ENCODE data around the gene TPPP3. TPM values are rescaled to one million over a fixed set of nuclear protein-coding genes. Genes with fewer than 3 reads are reported as not detected.

The TPPP3 gene
- polyA plus RNA-seq, 3 donors, result 63.1 to 123 (median 78.6) TPM

DNA sequence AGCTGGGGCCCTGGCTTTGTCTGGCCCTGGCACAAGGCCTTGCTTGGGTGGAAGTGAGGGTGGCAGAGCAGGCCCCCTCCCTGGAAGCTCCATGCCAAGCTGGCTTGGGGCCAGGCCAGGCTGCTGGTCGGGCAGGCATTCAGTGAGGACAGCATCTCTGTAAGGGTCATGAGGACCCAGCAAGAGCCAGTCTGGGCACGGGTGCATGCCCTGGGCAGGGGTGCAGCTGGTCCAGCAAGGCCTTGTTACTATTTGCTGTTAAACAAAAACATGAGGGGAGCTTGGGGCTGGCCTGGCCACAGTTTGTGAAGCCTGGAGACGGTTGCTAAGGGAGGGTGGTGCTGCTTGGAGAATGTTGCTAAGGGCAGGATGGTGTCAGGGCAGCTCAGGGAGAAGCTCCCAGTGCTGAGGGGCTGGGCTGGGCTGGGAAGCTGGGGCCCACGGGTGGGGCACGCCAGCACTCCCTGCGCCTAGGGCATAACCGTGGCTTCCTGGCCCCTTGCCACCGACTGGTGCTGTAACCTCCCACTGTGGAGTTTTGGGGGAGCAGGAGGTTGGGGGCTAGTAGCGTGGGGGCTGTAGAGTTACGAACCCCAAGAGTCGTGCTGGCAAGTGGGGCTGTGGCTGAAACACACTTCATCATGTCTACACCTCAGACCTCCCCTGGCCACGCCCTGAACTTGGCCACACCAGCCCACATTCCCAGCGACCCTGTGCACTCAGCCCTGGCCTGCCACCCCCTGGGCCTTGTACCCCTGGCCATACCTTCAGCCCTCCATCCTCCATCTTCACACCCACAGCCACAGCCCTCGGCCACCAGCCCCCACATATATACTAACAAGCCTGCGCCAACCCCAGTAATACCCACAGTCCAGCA lies 1.6 kb downstream of the TPPP3 start:
- DNase-seq, result peak in 2 of 3 donors; percentile 14 to 16
- peaks cover 19 to 49% (median 30%) of the 10 kb centered on the region in 3 donors for H3K27me3 Mint-ChIP-seq (ENCODE audit: low read depth in 3 of 3)
- TF ChIP-seq, protein P1, sequence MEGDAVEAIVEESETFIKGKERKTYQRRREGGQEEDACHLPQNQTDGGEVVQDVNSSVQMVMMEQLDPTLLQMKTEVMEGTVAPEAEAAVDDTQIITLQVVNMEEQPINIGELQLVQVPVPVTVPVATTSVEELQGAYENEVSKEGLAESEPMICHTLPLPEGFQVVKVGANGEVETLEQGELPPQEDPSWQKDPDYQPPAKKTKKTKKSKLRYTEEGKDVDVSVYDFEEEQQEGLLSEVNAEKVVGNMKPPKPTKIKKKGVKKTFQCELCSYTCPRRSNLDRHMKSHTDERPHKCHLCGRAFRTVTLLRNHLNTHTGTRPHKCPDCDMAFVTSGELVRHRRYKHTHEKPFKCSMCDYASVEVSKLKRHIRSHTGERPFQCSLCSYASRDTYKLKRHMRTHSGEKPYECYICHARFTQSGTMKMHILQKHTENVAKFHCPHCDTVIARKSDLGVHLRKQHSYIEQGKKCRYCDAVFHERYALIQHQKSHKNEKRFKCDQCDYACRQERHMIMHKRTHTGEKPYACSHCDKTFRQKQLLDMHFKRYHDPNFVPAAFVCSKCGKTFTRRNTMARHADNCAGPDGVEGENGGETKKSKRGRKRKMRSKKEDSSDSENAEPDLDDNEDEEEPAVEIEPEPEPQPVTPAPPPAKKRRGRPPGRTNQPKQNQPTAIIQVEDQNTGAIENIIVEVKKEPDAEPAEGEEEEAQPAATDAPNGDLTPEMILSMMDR (IDR thresholded peaks at IDR 0.05), result no peak
- WGBS (ENCODE audit: insufficient coverage), result 49% methylated on average over 11 of the region's 15 CpGs
- H3K4me1 Mint-ChIP-seq, result peaks cover 67% of the 10 kb centered on the region
- Histone ChIP-seq H3K9me3 (replicated peaks in 1 of 2; ENCODE audit: control insufficient read depth in 1 of 2, insufficient read depth in 1 of 2, low read length in 2 of 2) (no peaks in the 10 kb centered on the region), H4K20me1 (ENCODE audit: insufficient read depth, low read length) (peaks cover 55% of the 10 kb centered on the region), H3K79me2 (ENCODE audit: insufficient read depth, low read length) (no peaks in the 10 kb centered on the region), H3K4me2 (replicated peaks; ENCODE audit: extremely low read depth, low read length, poor library complexity, severe bottlenecking) (peak overlapping the region; percentile 87), H3K9ac (ENCODE audit: insufficient read depth, low read length, poor library complexity, severe bottlenecking) (no peak overlapping the region), H3K4me1 (ENCODE audit: control insufficient read depth in 1 of 2, insufficient read depth in 2 of 2, low read length in 2 of 2) (peaks cover 75 to 76% of the 10 kb centered on the region in 2 donors), H2AFZ (ENCODE audit: insufficient read depth, low read depth, low read length, poor library complexity, severe bottlenecking) (no peak overlapping the region), H3K27ac (ENCODE audit: low read depth in 1 of 2, low read length in 2 of 2) (peak overlapping the region; percentile 63 to 65), H3K36me3 (replicated peaks in 1 of 2; ENCODE audit: control insufficient read depth in 1 of 2, insufficient read depth in 2 of 2, low read length in 2 of 2) (no peaks in the 10 kb centered on the region), H3K27me3 (ENCODE audit: control insufficient read depth in 2 of 2, insufficient read depth in 2 of 2, low read length in 2 of 2) (peaks cover 0 to 19% of the 10 kb centered on the region in 2 donors), H3K4me3 (replicated peaks in 1 of 3; ENCODE audit: low read depth in 2 of 3, low read length in 3 of 3) (peak overlapping the region in 2 of 3 experiments; percentile 77 to 78)
- peaks cover 16 to 26% of the 10 kb centered on the region in 2 donors for H3K36me3 Mint-ChIP-seq
- H3K4me3 Mint-ChIP-seq, result peak overlapping the region; percentile 39 to 92
- H3K27ac Mint-ChIP-seq, result peak overlapping the region in 6 of 7 donors; percentile 19 to 95 (median 88)
- intact Hi-C loops (cut with micrococcal nuclease), result no loop called here
- H3K9me3 Mint-ChIP-seq, result peaks cover 0 to 8% (median 0%) of the 10 kb centered on the region in 7 donors

DNA sequence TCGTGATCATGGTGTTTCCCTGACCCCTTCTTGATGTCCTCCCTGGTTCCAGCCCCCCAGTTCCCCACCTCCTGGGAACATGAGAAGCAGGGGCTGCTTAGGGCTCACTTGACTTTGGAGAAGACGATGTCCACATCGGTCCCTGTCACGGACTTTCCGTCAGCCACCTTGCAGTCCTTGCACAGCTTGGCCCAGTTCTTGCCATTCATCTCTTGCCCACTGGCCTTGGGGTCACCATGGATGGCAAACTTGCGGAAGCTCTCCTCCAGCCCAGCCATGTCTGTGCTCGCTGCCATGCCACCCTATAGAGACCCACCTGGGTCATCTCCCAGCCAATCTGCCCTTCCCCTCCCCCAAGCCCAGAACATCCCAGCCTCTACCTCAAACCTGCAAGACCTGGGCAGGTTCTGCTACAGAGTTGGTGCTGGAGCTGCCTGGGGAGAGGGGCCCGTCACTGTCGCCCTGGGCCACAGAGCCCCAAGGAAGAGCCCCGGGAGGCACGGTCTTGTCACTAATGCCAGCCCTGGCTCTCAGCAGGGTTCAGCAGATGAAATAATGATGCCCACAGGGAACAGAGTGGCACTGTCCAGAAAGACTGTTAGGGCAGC lies 2.4 kb downstream of the TPPP3 start:
- TF ChIP-seq, protein P1 (IDR thresholded peaks at IDR 0.05), result no peak
- Histone ChIP-seq H3K27ac (ENCODE audit: low read depth in 1 of 2, low read length in 2 of 2) (peak overlapping the region; percentile 63 to 65), H3K4me1 (ENCODE audit: control insufficient read depth in 1 of 2, insufficient read depth in 2 of 2, low read length in 2 of 2) (peaks cover 67 to 69% of the 10 kb centered on the region in 2 donors), H3K9me3 (replicated peaks in 1 of 2; ENCODE audit: control insufficient read depth in 1 of 2, insufficient read depth in 1 of 2, low read length in 2 of 2) (no peaks in the 10 kb centered on the region), H2AFZ (ENCODE audit: insufficient read depth, low read depth, low read length, poor library complexity, severe bottlenecking) (no peak overlapping the region), H3K36me3 (replicated peaks in 1 of 2; ENCODE audit: control insufficient read depth in 1 of 2, insufficient read depth in 2 of 2, low read length in 2 of 2) (no peaks in the 10 kb centered on the region), H3K79me2 (ENCODE audit: insufficient read depth, low read length) (no peaks in the 10 kb centered on the region), H3K27me3 (ENCODE audit: control insufficient read depth in 2 of 2, insufficient read depth in 2 of 2, low read length in 2 of 2) (peaks cover 0 to 19% of the 10 kb centered on the region in 2 donors), H4K20me1 (ENCODE audit: insufficient read depth, low read length) (peaks cover 54% of the 10 kb centered on the region), H3K9ac (ENCODE audit: insufficient read depth, low read length, poor library complexity, severe bottlenecking) (no peak overlapping the region), H3K4me2 (replicated peaks; ENCODE audit: extremely low read depth, low read length, poor library complexity, severe bottlenecking) (peak overlapping the region; percentile 87), H3K4me3 (replicated peaks in 1 of 3; ENCODE audit: low read depth in 2 of 3, low read length in 3 of 3) (peak overlapping the region in 2 of 3 experiments; percentile 12 to 78)
- Mint-ChIP-seq H3K36me3 (peaks cover 16 to 26% of the 10 kb centered on the region in 2 donors), H3K27me3 (ENCODE audit: low read depth in 3 of 3) (peaks cover 19 to 48% (median 33%) of the 10 kb centered on the region in 3 donors), H3K4me1 (peaks cover 66% of the 10 kb centered on the region), H3K9me3 (peaks cover 0 to 8% (median 0%) of the 10 kb centered on the region in 7 donors), H3K4me3 (peak overlapping the region; percentile 66 to 83), H3K27ac (peak overlapping the region; percentile 88 to 95 (median 94))
- WGBS (ENCODE audit: insufficient coverage), result 69% methylated on average over 11 of the region's 11 CpGs
- no peak for DNase-seq
- intact Hi-C loops (cut with micrococcal nuclease), result no loop called here
